HEK293T (cell line): ENCODE data around the gene CHST12.

ENCODE experiments used
- CTCF ChIA-PET: fragments of 350-600 bp; formaldehyde crosslinking; extraction: SDS; loops from one replicate; lab custom pipeline; 2021; ENCODE audit warnings: antibody characterized with exemption, inconsistent platforms; lab: Yijun Ruan, JAX
- POLR2A ChIA-PET: fragments of 350-600 bp; formaldehyde crosslinking; extraction: SDS; loops from one replicate; lab custom pipeline; 2020; ENCODE audit warnings: antibody characterized with exemption, inconsistent platforms; lab: Yijun Ruan, JAX
- DNase-seq: peaks from one replicate; pipeline ENCODE4 v3.0.0; 2012; ENCODE audit warnings: mixed read lengths; ENCODE audit errors: extremely low spot score
- ARNT ChIP-seq: fragments of 450-650 bp; IDR thresholded peaks from 2 replicates; pipeline ENCODE4 v1.6.1; 2017; ENCODE audit warnings: mild to moderate bottlenecking
- BHLHE40 ChIP-seq: fragments of 450-650 bp; IDR thresholded peaks from 2 replicates; pipeline ENCODE4 v1.6.1; 2016; ENCODE audit warnings: mild to moderate bottlenecking, moderate library complexity, borderline replicate concordance
- CTBP1 ChIP-seq: fragments of 450-650 bp; IDR thresholded peaks from 2 replicates; pipeline ENCODE4 v1.6.1; 2016; ENCODE audit warnings: borderline replicate concordance
- ELF4 ChIP-seq: fragments of 450-650 bp; IDR thresholded peaks from 2 replicates; pipeline ENCODE4 v1.6.1; 2017; ENCODE audit warnings: antibody characterized with exemption
- FOXA1 ChIP-seq: fragments of 450-650 bp; IDR thresholded peaks from 2 replicates; pipeline ENCODE4 v1.6.1; 2016; ENCODE audit warnings: mild to moderate bottlenecking
- FOXK2 ChIP-seq: fragments of 450-650 bp; IDR thresholded peaks from 2 replicates; pipeline ENCODE4 v1.6.1; 2016; ENCODE audit warnings: mild to moderate bottlenecking
- FOXM1 ChIP-seq: fragments of 450-650 bp; IDR thresholded peaks from 2 replicates; pipeline ENCODE4 v1.6.1; 2017; ENCODE audit warnings: mild to moderate bottlenecking, borderline replicate concordance
- HDGF ChIP-seq: fragments of 450-650 bp; IDR thresholded peaks from 2 replicates; pipeline ENCODE4 v1.6.1; 2017; ENCODE audit warnings: antibody characterized with exemption, borderline replicate concordance
- L3MBTL2 ChIP-seq: fragments of 450-650 bp; conservative IDR thresholded peaks from 2 replicates; pipeline ENCODE4 v1.6.1; 2016; ENCODE audit warnings: mild to moderate bottlenecking
- LEF1 ChIP-seq: fragments of 450-650 bp; IDR thresholded peaks from 2 replicates; pipeline ENCODE4 v1.6.1; 2017; ENCODE audit warnings: mild to moderate bottlenecking, borderline replicate concordance
- NFRKB ChIP-seq: fragments of 450-650 bp; IDR thresholded peaks from 2 replicates; pipeline ENCODE4 v1.6.1; 2016; ENCODE audit warnings: mild to moderate bottlenecking, moderate library complexity
- SP1 ChIP-seq: fragments of 450-650 bp; IDR thresholded peaks from 2 replicates; pipeline ENCODE4 v1.6.1; 2017
- SUZ12 ChIP-seq: fragments of 450-650 bp; IDR thresholded peaks from 2 replicates; pipeline ENCODE4 v1.6.1; 2016; ENCODE audit warnings: mild to moderate bottlenecking
- TARDBP ChIP-seq: fragments of 450-650 bp; IDR thresholded peaks from 2 replicates; pipeline ENCODE4 v1.6.1; 2016
- ZNF384 ChIP-seq: fragments of 450-650 bp; IDR thresholded peaks from 2 replicates; pipeline ENCODE4 v1.6.1; 2016
- TF ChIP-seq, protein P1 (sequence below): fragments of 450-650 bp; IDR thresholded peaks from 2 replicates; pipeline ENCODE4 v1.6.1; 2016

Gene CHST12

DNA sequence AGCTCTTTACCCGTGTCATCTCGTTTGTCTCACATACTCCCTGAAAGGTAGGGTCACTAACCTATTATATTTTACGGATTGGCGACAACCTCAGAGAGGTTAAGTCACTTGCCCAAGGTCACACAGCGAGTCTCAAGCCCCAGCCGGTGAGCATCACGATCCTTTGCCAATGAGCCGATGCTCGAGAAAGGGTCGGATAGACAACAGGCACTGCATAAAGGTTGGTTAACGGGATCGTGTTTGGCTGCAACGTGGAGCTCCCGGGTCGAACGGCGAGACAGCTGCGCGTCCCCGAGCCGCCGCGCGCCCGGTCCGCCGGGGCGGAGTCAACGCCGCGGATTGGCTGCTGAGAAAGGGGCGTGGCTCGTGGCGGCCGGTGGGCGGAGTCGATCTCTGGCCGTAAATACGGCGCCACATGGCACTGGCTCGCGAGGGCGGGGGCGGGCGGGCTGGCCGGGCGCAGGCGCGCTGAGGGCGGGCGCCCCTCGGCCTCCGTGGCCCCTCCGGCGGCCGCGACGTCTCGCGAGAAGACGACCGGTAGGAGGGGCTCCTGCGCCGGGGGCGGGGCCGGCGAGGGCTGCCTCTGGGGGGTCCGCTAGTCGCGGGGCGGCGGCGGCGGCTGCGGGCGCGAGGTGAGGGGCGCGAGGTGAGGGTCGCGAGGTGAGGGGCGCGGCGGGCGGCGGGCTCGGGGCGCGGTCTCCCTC lies at the start of gene CHST12:
TSS of gene CHST12 (plus strand) at position 598 of the 704 bp plus-strand sequence. CDS start 29,029 bp downstream, outside the sequence.
- ChIA-PET POLR2A (interaction anchor here (0.6 to 1.3 kb wide), 8 partner anchors 9 to 153 kb away, joined by 3 to 6 read pairs (median 4); partner anchors contain the start of gene EIF3B), CTCF (no interaction called here)
- TF ChIP-seq L3MBTL2 (peak; percentile 69), SP1 (no peak), ELF4 (peak; percentile 10; the same call in 1 of the 2 replicates), ZNF384 (no peak), LEF1 (no peak), CTBP1 (no peak), FOXA1 (no peak), FOXM1 (no peak), ARNT (no peak), BHLHE40 (no peak)
- TF ChIP-seq, protein P1, sequence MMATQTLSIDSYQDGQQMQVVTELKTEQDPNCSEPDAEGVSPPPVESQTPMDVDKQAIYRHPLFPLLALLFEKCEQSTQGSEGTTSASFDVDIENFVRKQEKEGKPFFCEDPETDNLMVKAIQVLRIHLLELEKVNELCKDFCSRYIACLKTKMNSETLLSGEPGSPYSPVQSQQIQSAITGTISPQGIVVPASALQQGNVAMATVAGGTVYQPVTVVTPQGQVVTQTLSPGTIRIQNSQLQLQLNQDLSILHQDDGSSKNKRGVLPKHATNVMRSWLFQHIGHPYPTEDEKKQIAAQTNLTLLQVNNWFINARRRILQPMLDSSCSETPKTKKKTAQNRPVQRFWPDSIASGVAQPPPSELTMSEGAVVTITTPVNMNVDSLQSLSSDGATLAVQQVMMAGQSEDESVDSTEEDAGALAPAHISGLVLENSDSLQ = no peak
- peak; percentile 100 for DNase-seq

- DNase-seq = peak; percentile 89
- ChIA-PET POLR2A (interaction anchor here (0.5 to 1.7 kb wide), 16 partner anchors 12 to 190 kb away, joined by 3 to 14 read pairs (median 4); partner anchors contain the start of genes CHST12, MRM2, NUDT1 and SNX8), CTCF (no interaction called here)
Observed at GRCh38 chr7:2353936-2354185, 49.5 kb upstream of the CHST12 start.

DNA sequence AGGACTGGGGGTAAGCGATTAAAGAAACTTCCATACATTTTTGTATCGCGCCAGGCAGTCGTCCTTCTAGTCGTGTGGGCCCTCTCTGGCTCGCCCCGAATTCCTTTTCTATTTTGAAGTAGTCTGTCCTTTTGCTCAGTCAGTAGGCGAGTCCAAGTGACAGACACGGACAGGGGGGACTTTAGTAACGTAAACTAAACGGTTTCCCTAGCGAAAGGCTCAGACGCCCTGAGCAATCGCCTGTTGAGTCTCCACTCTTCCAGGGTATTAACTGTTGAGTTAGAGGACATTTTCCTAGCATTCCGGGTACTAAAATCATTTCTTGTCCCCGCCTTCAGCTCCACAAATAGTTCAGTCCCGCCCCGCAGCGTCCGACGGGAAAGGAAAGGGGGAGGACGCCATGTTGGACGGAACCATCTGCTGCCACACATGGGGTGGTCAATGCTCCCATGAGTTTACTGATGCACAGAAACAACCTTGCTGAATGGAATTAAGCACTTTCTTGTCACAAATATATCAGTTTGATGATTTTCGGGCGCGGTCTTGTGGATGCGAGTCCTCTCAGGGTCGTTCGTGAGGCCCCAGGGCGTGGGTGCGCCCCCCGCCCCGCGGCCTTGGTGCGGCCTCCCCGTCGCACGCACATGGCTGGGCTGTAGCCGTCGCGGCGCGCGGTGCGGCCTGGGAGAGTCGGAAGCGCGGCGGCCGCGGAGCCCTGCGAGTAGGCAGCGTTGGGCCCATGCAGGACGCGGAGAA lies 49.0 kb upstream of the CHST12 start, which contains the start of gene EIF3B:
TSS of gene EIF3B (plus strand) at position 642 of the 753 bp plus-strand sequence. CDS start at position 737, 95 bp downstream.
- peak; percentile 89 for DNase-seq
- TF ChIP-seq BHLHE40 = peak; percentile 88
- peak; percentile 85 for TF ChIP-seq NFRKB
- TF ChIP-seq ARNT = peak; percentile 99
- TF ChIP-seq FOXM1 = peak; percentile 90
- TF ChIP-seq ELF4 = no peak
- ChIA-PET POLR2A (interaction anchor here (0.5 to 1.7 kb wide), 15 partner anchors 11 to 191 kb away, joined by 3 to 14 read pairs (median 4); partner anchors contain the start of genes CHST12, MRM2, NUDT1 and SNX8), CTCF (no interaction called here)

More at GRCh38 chr7:2353936-2354185, 49.5 kb upstream of the CHST12 start:
- TF ChIP-seq ELF4 (peak; percentile 51; the same call in 1 of the 2 replicates), SUZ12 (no peak), ZNF384 (no peak), HDGF (no peak), L3MBTL2 (peak; percentile 100), ARNT (no peak), TARDBP (no peak), CTBP1 (no peak), NFRKB (no peak)

DNA sequence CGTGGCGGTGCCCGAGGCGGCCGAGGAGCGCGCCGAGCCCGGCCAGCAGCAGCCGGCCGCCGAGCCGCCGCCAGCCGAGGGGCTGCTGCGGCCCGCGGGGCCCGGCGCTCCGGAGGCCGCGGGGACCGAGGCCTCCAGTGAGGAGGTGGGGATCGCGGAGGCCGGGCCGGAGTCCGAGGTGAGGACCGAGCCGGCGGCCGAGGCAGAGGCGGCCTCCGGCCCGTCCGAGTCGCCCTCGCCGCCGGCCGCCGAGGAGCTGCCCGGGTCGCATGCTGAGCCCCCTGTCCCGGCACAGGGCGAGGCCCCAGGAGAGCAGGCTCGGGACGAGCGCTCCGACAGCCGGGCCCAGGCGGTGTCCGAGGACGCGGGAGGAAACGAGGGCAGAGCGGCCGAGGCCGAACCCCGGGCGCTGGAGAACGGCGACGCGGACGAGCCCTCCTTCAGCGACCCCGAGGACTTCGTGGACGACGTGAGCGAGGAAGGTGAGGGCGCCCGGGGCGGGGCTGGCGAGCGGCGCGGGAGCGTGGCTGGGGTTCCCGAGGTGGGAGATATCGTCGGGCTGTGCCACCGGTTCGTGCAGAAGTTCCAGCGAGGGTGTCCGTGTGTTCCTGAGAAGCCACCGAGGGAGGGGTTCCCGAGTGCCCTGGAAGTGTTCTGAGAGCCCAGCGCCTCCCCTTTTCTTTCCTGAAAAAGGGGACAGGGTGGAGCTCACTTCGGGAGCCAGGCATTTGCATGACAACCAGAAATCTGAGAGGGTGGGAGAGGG lies 48.3 kb upstream of the CHST12 start:
- ChIA-PET CTCF (no interaction called here), POLR2A (interaction anchor here (0.9 to 1.7 kb wide), 4 partner anchors 42 to 191 kb away, joined by 3 to 14 read pairs (median 3); partner anchors contain the start of genes CHST12, MRM2 and NUDT1)
- TF ChIP-seq FOXK2 (no peak), SUZ12 (no peak), ARNT (no peak), BHLHE40 (no peak), LEF1 (no peak), SP1 (no peak)
- TF ChIP-seq, protein P1 = no peak
- DNase-seq = no peak

- DNase-seq = no peak
- ChIA-PET POLR2A (interaction anchor here (1.2 kb wide), 1 partner anchor 42 kb away, joined by 3 read pairs; no protein-coding TSS in a partner anchor), CTCF (no interaction called here)
- no peak for TF ChIP-seq SP1
Observed at GRCh38 chr7:2355705-2356008, 47.8 kb upstream of the CHST12 start.

DNA sequence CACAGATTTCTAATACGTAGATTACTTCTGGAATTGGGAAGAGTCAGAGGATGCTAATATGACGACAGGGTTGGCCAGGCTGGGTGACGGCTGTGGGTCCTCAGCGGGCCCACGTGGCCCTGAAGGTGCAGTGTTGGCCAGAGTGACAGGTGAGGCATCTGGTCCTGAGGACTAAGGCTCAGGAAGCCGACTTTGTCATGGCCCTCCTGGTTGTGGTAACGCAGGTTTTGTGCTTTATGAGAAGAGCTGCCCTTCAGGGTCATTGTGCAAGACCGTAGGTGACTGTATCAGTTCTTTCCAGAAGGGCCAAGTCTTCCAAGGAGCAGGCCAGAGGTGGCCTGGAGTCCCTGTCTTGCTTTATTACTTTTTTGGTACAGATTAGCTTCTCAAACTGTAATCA lies 46.2 kb upstream of the CHST12 start:
- ChIA-PET CTCF (no interaction called here), POLR2A (no interaction called here)
- DNase-seq = no peak
- TF ChIP-seq BHLHE40 = no peak
- no peak for TF ChIP-seq ARNT
- no peak for TF ChIP-seq LEF1
- TF ChIP-seq FOXA1 = no peak
- TF ChIP-seq, protein P1 = no peak
- TF ChIP-seq NFRKB = no peak
- TF ChIP-seq FOXK2 = no peak
- TF ChIP-seq TARDBP = no peak
- TF ChIP-seq CTBP1 = no peak
- TF ChIP-seq SP1 = no peak
